Osteocyte (in vitro differentiated cells): Measurements from ENCODE around the gene ITPR1. TPM values are rescaled to one million over a fixed set of nuclear protein-coding genes. Genes with fewer than 3 reads are reported as not detected.

Experiments
- DNase-seq: peaks from one replicate; pipeline ENCODE4 v3.0.0; 2021; ENCODE audit warnings: mixed read lengths; ENCODE audit not compliant: unreplicated experiment; ENCODE audit errors: extremely low spot score
- H3K27ac Mint-ChIP-seq: one replicate; pipeline ENCODE4 v1.8.0; 2021; ENCODE audit warnings: mild to moderate bottlenecking, mixed read lengths; ENCODE audit not compliant: unreplicated experiment
- H3K27me3 Mint-ChIP-seq: one replicate; pipeline ENCODE4 v1.8.0; 2021; ENCODE audit warnings: mixed read lengths; ENCODE audit not compliant: unreplicated experiment
- H3K36me3 Mint-ChIP-seq: one replicate; pipeline ENCODE4 v1.8.0; 2021; ENCODE audit warnings: mixed read lengths; ENCODE audit not compliant: unreplicated experiment
- H3K4me1 Mint-ChIP-seq: one replicate; pipeline ENCODE4 v1.8.0; 2021; ENCODE audit warnings: mixed read lengths; ENCODE audit not compliant: unreplicated experiment
- H3K4me3 Mint-ChIP-seq: one replicate; pipeline ENCODE4 v1.8.0; 2021; ENCODE audit warnings: mild to moderate bottlenecking, moderate library complexity, mixed read lengths; ENCODE audit not compliant: unreplicated experiment
- H3K9me3 Mint-ChIP-seq: one replicate; pipeline ENCODE4 v1.8.0; 2021; ENCODE audit warnings: mixed read lengths; ENCODE audit not compliant: unreplicated experiment
- total RNA-seq: library from RNA; stranded (reverse); gene quantifications from 2 replicates; pipeline ENCODE4 v1.2.1, GENCODE V29; 2021
- TF ChIP-seq, protein P1 (sequence below): fragments of 200-600 bp; sonication (generic); IDR thresholded peaks from 2 replicates; pipeline ENCODE4 v1.5.0; 2021; ENCODE audit warnings: antibody characterized with exemption, mild to moderate bottlenecking, moderate library complexity

The ITPR1 gene
- total RNA-seq, 1 donor from 2014 or later = 34.3 TPM

- H3K4me3 Mint-ChIP-seq = no peak overlapping the region
- H3K27ac Mint-ChIP-seq = no peak overlapping the region
- H3K36me3 Mint-ChIP-seq = no peaks in the 10 kb centered on the region
- H3K9me3 Mint-ChIP-seq = peaks cover 3% of the 10 kb centered on the region
- peaks cover 6% of the 10 kb centered on the region for H3K4me1 Mint-ChIP-seq
- DNase-seq = no peak
- H3K27me3 Mint-ChIP-seq = no peaks in the 10 kb centered on the region
- TF ChIP-seq, protein P1, sequence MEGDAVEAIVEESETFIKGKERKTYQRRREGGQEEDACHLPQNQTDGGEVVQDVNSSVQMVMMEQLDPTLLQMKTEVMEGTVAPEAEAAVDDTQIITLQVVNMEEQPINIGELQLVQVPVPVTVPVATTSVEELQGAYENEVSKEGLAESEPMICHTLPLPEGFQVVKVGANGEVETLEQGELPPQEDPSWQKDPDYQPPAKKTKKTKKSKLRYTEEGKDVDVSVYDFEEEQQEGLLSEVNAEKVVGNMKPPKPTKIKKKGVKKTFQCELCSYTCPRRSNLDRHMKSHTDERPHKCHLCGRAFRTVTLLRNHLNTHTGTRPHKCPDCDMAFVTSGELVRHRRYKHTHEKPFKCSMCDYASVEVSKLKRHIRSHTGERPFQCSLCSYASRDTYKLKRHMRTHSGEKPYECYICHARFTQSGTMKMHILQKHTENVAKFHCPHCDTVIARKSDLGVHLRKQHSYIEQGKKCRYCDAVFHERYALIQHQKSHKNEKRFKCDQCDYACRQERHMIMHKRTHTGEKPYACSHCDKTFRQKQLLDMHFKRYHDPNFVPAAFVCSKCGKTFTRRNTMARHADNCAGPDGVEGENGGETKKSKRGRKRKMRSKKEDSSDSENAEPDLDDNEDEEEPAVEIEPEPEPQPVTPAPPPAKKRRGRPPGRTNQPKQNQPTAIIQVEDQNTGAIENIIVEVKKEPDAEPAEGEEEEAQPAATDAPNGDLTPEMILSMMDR = no peak
Measured at GRCh38 chr3:4853749-4854140, 360.6 kb downstream of the ITPR1 start.

GRCh38 chr3:4855676-4856075 lies 362.5 kb downstream of the ITPR1 start:
- H3K9me3 Mint-ChIP-seq = peaks cover 7% of the 10 kb centered on the region
- H3K36me3 Mint-ChIP-seq = no peaks in the 10 kb centered on the region
- TF ChIP-seq, protein P1 = no peak
- H3K27me3 Mint-ChIP-seq = no peaks in the 10 kb centered on the region
- peaks cover 6% of the 10 kb centered on the region for H3K4me1 Mint-ChIP-seq
- no peak for DNase-seq
- no peak overlapping the region for H3K27ac Mint-ChIP-seq
- H3K4me3 Mint-ChIP-seq = no peak overlapping the region

GRCh38 chr3:4856136-4856535 lies 363.0 kb downstream of the ITPR1 start:
- no peak overlapping the region for H3K4me3 Mint-ChIP-seq
- H3K27ac Mint-ChIP-seq = no peak overlapping the region
- DNase-seq = no peak
- no peaks in the 10 kb centered on the region for H3K36me3 Mint-ChIP-seq
- H3K4me1 Mint-ChIP-seq = peaks cover 6% of the 10 kb centered on the region
- H3K27me3 Mint-ChIP-seq = no peaks in the 10 kb centered on the region
- TF ChIP-seq, protein P1 = no peak
- H3K9me3 Mint-ChIP-seq = peaks cover 9% of the 10 kb centered on the region

GRCh38 chr3:4856564-4856963 lies 363.4 kb downstream of the ITPR1 start:
- no peak for DNase-seq
- Mint-ChIP-seq H3K4me1 (peaks cover 6% of the 10 kb centered on the region), H3K4me3 (no peak overlapping the region), H3K27me3 (no peaks in the 10 kb centered on the region), H3K36me3 (no peaks in the 10 kb centered on the region), H3K27ac (no peak overlapping the region), H3K9me3 (peaks cover 12% of the 10 kb centered on the region)
- TF ChIP-seq, protein P1 = no peak

DNA sequence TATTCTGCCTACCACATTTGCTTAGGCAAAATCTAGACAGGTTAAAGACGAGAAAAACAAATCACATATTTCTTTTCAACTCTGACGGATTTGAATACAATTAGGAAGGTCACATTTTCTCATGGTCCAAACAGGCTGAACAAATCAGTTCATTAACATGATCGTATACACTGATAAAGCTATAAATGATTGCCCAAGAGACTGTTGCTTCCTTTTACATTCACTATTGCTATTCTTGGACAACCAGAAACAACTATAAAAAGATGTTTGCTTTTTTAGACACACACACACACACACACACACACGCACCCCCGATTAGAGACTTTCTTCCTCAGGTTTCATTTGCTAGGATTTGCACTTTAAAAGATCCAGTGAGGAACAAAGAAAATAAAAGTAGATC lies 363.8 kb downstream of the ITPR1 start:
- Mint-ChIP-seq H3K27me3 (no peaks in the 10 kb centered on the region), H3K9me3 (peaks cover 15% of the 10 kb centered on the region), H3K4me1 (peaks cover 6% of the 10 kb centered on the region), H3K27ac (no peak overlapping the region), H3K4me3 (no peak overlapping the region), H3K36me3 (peaks cover 4% of the 10 kb centered on the region)
- TF ChIP-seq, protein P1 = no peak
- no peak for DNase-seq
